AG04450 (cell line): ENCODE measurements around the gene SHLD3. TPM values are rescaled to one million over a fixed set of nuclear protein-coding genes. Genes with fewer than 3 reads are reported as not detected.
"Not testable (repeated sequence)": the region's sequence is repeated elsewhere in the genome, so short reads cannot be mapped to it uniquely, and the experiment has no call there.

ENCODE experiments used
- CTCF ChIA-PET: fragments of 300-600, 350-600 bp; formaldehyde crosslinking; extraction: SDS; loops from one replicate; lab custom pipeline; 2022; ENCODE audit warnings: antibody characterized with exemption, inconsistent platforms; lab: Charles Lee
- POLR2A ChIA-PET: fragments of 350-600 bp; formaldehyde crosslinking; extraction: SDS; loops from one replicate; lab custom pipeline; 2021; ENCODE audit warnings: antibody characterized with exemption, inconsistent platforms; lab: Yijun Ruan, JAX
- DNase-seq: peaks from one replicate; pipeline ENCODE4 v3.0.0-alpha.2; 2011; ENCODE audit warnings: low read depth, low spot score
- H3K27ac ChIP-seq: one replicate; pipeline ENCODE4 v1.5.1; 2012; ENCODE audit warnings: low read depth, low read length, control low read depth
- H3K27me3 ChIP-seq: one replicate; pipeline ENCODE4 v1.6.0; 2012; ENCODE audit warnings: low read length; ENCODE audit not compliant: control insufficient read depth, insufficient read depth
- H3K4me3 ChIP-seq: 2 replicates; pipeline ENCODE4 v1.5.1; 2011; ENCODE audit warnings: mild to moderate bottlenecking, low read depth, low read length, control low read depth
- H3K9me3 ChIP-seq: 2 replicates; pipeline ENCODE4 v1.5.1; 2012; ENCODE audit warnings: low read length; ENCODE audit not compliant: control insufficient read depth, insufficient read depth
- CTCF ChIP-seq: IDR thresholded peaks from 2 replicates; pipeline ENCODE4 v1.5.1; 2011; ENCODE audit warnings: low read depth, low read length, control low read depth, inconsistent platforms
- polyA minus RNA-seq: library from RNA; depleted of rRNA, polyadenylated mRNA; stranded (reverse); fragments of >200 nt; gene quantifications from 2 replicates; pipeline ENCODE4 v1.2.3, GENCODE V29; 2011; rRNA and poly(A)+ RNA removed
- polyA plus RNA-seq: library from polyadenylated mRNA; depleted of rRNA; stranded (reverse); fragments of >200 nt; gene quantifications from 2 replicates; pipeline ENCODE4 v1.2.3, GENCODE V29; 2011; rRNA removed

SHLD3 gene
- polyA plus RNA-seq (2.2 and 3.8 TPM in 2 replicates), polyA minus RNA-seq (1.7 and 3.2 TPM in 2 replicates)

- TF ChIP-seq CTCF: no peak; the same call in 1 of the 2 replicates
- ChIA-PET POLR2A (interaction anchor here (0.7 to 0.8 kb wide), 2 partner anchors 28 to 34 kb away, joined by 4 to 9 read pairs; no protein-coding TSS in a partner anchor), CTCF (no interaction called here)
- Histone ChIP-seq H3K9me3 (no peaks in the 10 kb centered on the region), H3K27ac (peak within 1 kb of the TSS; percentile 80), H3K4me3 (peak within 1 kb of the TSS; percentile 90), H3K27me3 (no peaks in the 10 kb centered on the region)
- peak; percentile 67 for DNase-seq
Measured at GRCh38 chr5:65624571-65625555, at the start of gene SHLD3, which contains the start of gene TRAPPC13. TSS of gene SHLD3 (plus strand) at chr5:65625027. CDS start at chr5:65629588, 4,561 bp downstream. TSS of gene TRAPPC13 (plus strand) at chr5:65625027. CDS start at chr5:65625061, 34 bp downstream.

- ChIA-PET CTCF (no interaction called here), POLR2A (no interaction called here)
- peak; percentile 4 for DNase-seq
- TF ChIP-seq CTCF: no peak
- Histone ChIP-seq H3K9me3 (no peaks in the 10 kb centered on the region), H3K4me3 (no peak overlapping the region), H3K27me3 (no peaks in the 10 kb centered on the region), H3K27ac (no peak overlapping the region)
Measured at GRCh38 chr5:65577141-65577540, 47.7 kb upstream of the SHLD3 start.

GRCh38 chr5:65588694-65589093 is 36.1 kb upstream of the SHLD3 start:
- H3K9me3 ChIP-seq: no peaks in the 10 kb centered on the region
- ChIA-PET POLR2A (no interaction called here), CTCF (interaction anchor here (0.8 to 2.0 kb wide), 2 partner anchors 778 to 954 kb away, joined by 3 to 9 read pairs; no protein-coding TSS in a partner anchor)
- H3K27ac ChIP-seq: no peak overlapping the region
- no peak for DNase-seq
- H3K4me3 ChIP-seq: no peak overlapping the region
- no peak for TF ChIP-seq CTCF
- no peaks in the 10 kb centered on the region for H3K27me3 ChIP-seq

- DNase-seq, H3K4me3 ChIP-seq, H3K9me3 ChIP-seq, H3K27ac ChIP-seq, CTCF ChIA-PET, H3K27me3 ChIP-seq, POLR2A ChIA-PET: not testable (repeated sequence)
Measured at GRCh38 chr5:65601761-65602160, 23.1 kb upstream of the SHLD3 start.

GRCh38 chr5:65611524-65611923 is 13.3 kb upstream of the SHLD3 start:
- no peak overlapping the region for H3K27ac ChIP-seq
- CTCF ChIA-PET: no interaction called here
- no peak for TF ChIP-seq CTCF
- H3K9me3 ChIP-seq: no peaks in the 10 kb centered on the region
- H3K4me3 ChIP-seq: no peak overlapping the region
- no peak for DNase-seq
- no peaks in the 10 kb centered on the region for H3K27me3 ChIP-seq
- POLR2A ChIA-PET: no interaction called here
